Trophoblast cell (in vitro differentiated cells and primary cell): Measurements from ENCODE around the gene MS4A6A.

Experiments used
- DNase-seq, 2 donors: peaks; one replicate each; pipeline ENCODE4 v3.0.0-alpha.2; 2016
- H2AFZ ChIP-seq: 2 replicates; pipeline ENCODE4 v1.6.1; 2013; ENCODE audit warnings: low read length, moderate library complexity, mild to moderate bottlenecking; ENCODE audit not compliant: insufficient read depth, poor library complexity
- H2AK5ac ChIP-seq: 2 replicates; pipeline ENCODE4 v1.6.1; 2013; ENCODE audit warnings: mild to moderate bottlenecking, low read length
- H2BK120ac ChIP-seq: 2 replicates; pipeline ENCODE4 v1.6.1; 2013; ENCODE audit warnings: low read length, mild to moderate bottlenecking, moderate library complexity; ENCODE audit not compliant: insufficient read depth, poor library complexity
- H2BK12ac ChIP-seq: 2 replicates; pipeline ENCODE4 v1.6.1; 2013; ENCODE audit warnings: mild to moderate bottlenecking, low read length, moderate library complexity
- H2BK5ac ChIP-seq: 2 replicates; pipeline ENCODE4 v1.6.1; 2013; ENCODE audit warnings: low read length, low read depth, moderate library complexity, mild to moderate bottlenecking; ENCODE audit not compliant: poor library complexity
- H3K14ac ChIP-seq: 2 replicates; pipeline ENCODE4 v1.6.1; 2013; ENCODE audit warnings: mild to moderate bottlenecking, low read length
- H3K18ac ChIP-seq: 2 replicates; pipeline ENCODE4 v1.6.1; 2013; ENCODE audit warnings: mild to moderate bottlenecking, low read length
- H3K23ac ChIP-seq: 2 replicates; pipeline ENCODE4 v1.6.1; 2013; ENCODE audit warnings: low read length
- H3K27ac ChIP-seq: 2 replicates; pipeline ENCODE4 v1.5.1; 2013; ENCODE audit warnings: low read depth, mild to moderate bottlenecking, inconsistent platforms, low read length, moderate library complexity
- H3K27me3 ChIP-seq: 2 replicates; pipeline ENCODE4 v1.6.1; 2013; ENCODE audit warnings: inconsistent platforms, mild to moderate bottlenecking, low read length, moderate library complexity; ENCODE audit not compliant: insufficient read depth
- H3K36me3 ChIP-seq, 2 experiments: 1 replicate in 1 of 2; 2 replicates in 1 of 2; pipeline ENCODE4 v1.6.1; 2013; ENCODE audit warnings: low read length in 2 of 2, mild to moderate bottlenecking in 2 of 2, moderate library complexity in 1 of 2; ENCODE audit not compliant: insufficient read depth in 2 of 2, control insufficient read depth in 1 of 2
- H3K4ac ChIP-seq: 2 replicates; pipeline ENCODE4 v1.6.1; 2013; ENCODE audit warnings: low read depth, mild to moderate bottlenecking, low read length, moderate library complexity
- H3K4me1 ChIP-seq, 2 experiments: 1 replicate in 1 of 2; 2 replicates in 1 of 2; pipeline ENCODE4 v1.6.1; 2013; ENCODE audit warnings: low read length in 2 of 2, mild to moderate bottlenecking in 2 of 2, moderate library complexity in 1 of 2; ENCODE audit not compliant: insufficient read depth in 2 of 2, control insufficient read depth in 1 of 2
- H3K4me2 ChIP-seq: 2 replicates; pipeline ENCODE4 v1.6.1; 2013; ENCODE audit warnings: inconsistent platforms, mild to moderate bottlenecking, low read length, moderate library complexity
- H3K4me3 ChIP-seq: 2 replicates; pipeline ENCODE4 v1.5.1; 2013; ENCODE audit warnings: mild to moderate bottlenecking, low read depth, low read length, inconsistent platforms
- H3K79me1 ChIP-seq: one replicate; pipeline ENCODE4 v1.6.1; 2013; ENCODE audit warnings: low read length
- H3K79me2 ChIP-seq: 2 replicates; pipeline ENCODE4 v1.6.1; 2013; ENCODE audit warnings: low read length, mild to moderate bottlenecking; ENCODE audit not compliant: control insufficient read depth, insufficient read depth, poor library complexity
- H3K9ac ChIP-seq: 2 replicates; pipeline ENCODE4 v1.6.1; 2013; ENCODE audit warnings: mild to moderate bottlenecking, low read length
- H3K9me3 ChIP-seq: 2 replicates; pipeline ENCODE4 v1.6.1; 2013; ENCODE audit warnings: low read depth, mild to moderate bottlenecking, control low read depth, inconsistent platforms, low read length; ENCODE audit not compliant: insufficient read depth
- H4K12ac ChIP-seq: 2 replicates; pipeline ENCODE4 v1.6.1; 2013; ENCODE audit warnings: low read depth, mild to moderate bottlenecking, low read length, moderate library complexity
- H4K8ac ChIP-seq: 2 replicates; pipeline ENCODE4 v1.6.1; 2013; ENCODE audit warnings: low read depth, mild to moderate bottlenecking, low read length, moderate library complexity
- H4K91ac ChIP-seq: one replicate; pipeline ENCODE4 v1.6.1; 2013; ENCODE audit warnings: low read depth, mild to moderate bottlenecking, low read length, moderate library complexity
- WGBS: extraction: QIAGEN DNeasy Blood & Tissue Kit; methylation state at CpG from one replicate; pipeline ENCODE4 v1.1.7; 2013; ENCODE audit warnings: missing lambda C conversion rate; ENCODE audit not compliant: insufficient read length, insufficient coverage; ENCODE audit errors: extremely low coverage; 5-methylcytosine and 5-hydroxymethylcytosine counted together

The MS4A6A gene

DNA sequence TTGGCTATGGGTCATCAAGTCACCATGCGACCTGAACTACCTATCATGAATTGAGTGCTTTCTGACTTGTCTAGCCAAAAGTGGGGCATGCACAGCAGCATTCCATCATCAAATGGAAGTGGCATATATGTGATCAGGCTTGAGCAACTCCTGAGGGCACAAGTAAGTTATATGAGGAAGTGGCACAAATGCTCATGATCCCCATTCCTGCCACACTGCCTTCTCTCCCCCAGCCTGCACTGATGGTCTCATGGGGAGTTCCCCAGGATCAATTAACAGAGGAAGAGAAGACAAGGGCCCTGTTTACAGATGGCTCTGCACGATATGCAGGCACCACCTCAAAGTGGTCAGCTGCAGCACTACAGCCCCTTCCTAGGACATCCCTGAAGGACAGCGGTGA is 38.3 kb upstream of the MS4A6A start:
- no peak overlapping the region for H2BK120ac ChIP-seq

GRCh38 chr11:60214386-60214785 is 31.5 kb upstream of the MS4A6A start:
- Histone ChIP-seq H3K4me2 (no peak overlapping the region), H3K9me3 (no peaks in the 10 kb centered on the region), H2AFZ (no peak overlapping the region), H4K12ac (no peak overlapping the region), H2AK5ac (no peak overlapping the region), H3K14ac (no peak overlapping the region), H4K91ac (no peak overlapping the region), H3K27me3 (no peaks in the 10 kb centered on the region), H2BK5ac (no peak overlapping the region), H3K23ac (no peak overlapping the region), H3K27ac (no peak overlapping the region), H3K36me3 (no peaks in the 10 kb centered on the region), H4K8ac (no peak overlapping the region), H3K4me3 (no peak overlapping the region), H3K4ac (no peak overlapping the region), H3K79me1 (no peaks in the 10 kb centered on the region), H3K79me2 (no peaks in the 10 kb centered on the region), H3K18ac (no peak overlapping the region), H3K9ac (no peak overlapping the region), H2BK120ac (no peak overlapping the region), H3K4me1 (no peaks in the 10 kb centered on the region), H2BK12ac (no peak overlapping the region)
- DNase-seq, result no peak
- WGBS, result no CpG with 5 or more reads among the region's 1 CpG

More for the DNA sequence above, 38.3 kb upstream of the MS4A6A start:
- no peak overlapping the region for H3K14ac ChIP-seq
- H2AK5ac ChIP-seq, result no peak overlapping the region
- no peaks in the 10 kb centered on the region for H3K4me1 ChIP-seq
- H3K9ac ChIP-seq, result no peak overlapping the region
- H2BK12ac ChIP-seq, result no peak overlapping the region
- WGBS, result no CpG with 5 or more reads among the region's 3 CpGs
- no peak overlapping the region for H3K23ac ChIP-seq
- H3K27ac ChIP-seq, result no peak overlapping the region
- H3K27me3 ChIP-seq, result no peaks in the 10 kb centered on the region
- H2BK5ac ChIP-seq, result no peak overlapping the region
- no peaks in the 10 kb centered on the region for H3K79me2 ChIP-seq
- H3K79me1 ChIP-seq, result no peaks in the 10 kb centered on the region
- H3K4me3 ChIP-seq, result no peak overlapping the region
- H3K4me2 ChIP-seq, result no peak overlapping the region
- no peak overlapping the region for H3K18ac ChIP-seq
- DNase-seq, result no peak
- no peak overlapping the region for H3K4ac ChIP-seq
- peaks cover 2% of the 10 kb centered on the region for H3K9me3 ChIP-seq
- H4K8ac ChIP-seq, result no peak overlapping the region
- no peak overlapping the region for H2AFZ ChIP-seq
- H4K91ac ChIP-seq, result no peak overlapping the region
- no peaks in the 10 kb centered on the region for H3K36me3 ChIP-seq
- no peak overlapping the region for H4K12ac ChIP-seq

DNA sequence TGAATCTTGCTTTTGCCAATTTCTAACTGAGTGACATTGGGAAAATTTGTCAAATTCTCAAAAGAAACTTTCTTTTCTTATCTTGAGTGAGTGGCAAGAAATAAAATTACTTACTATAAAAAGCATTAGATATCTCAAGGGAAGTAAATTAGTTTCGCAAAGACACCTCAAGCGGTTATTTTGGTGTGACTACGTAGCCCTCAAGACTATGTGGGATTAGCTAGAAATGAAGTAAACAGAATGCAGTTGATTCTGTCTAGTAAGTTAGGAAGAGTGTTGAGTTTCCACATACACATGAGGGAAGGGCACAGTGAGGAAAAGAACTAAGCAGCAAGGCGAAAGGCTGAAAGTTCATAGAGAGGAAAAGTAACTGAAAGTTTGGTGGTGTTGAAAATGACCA is 28.3 kb upstream of the MS4A6A start:
- Histone ChIP-seq H3K36me3 (no peaks in the 10 kb centered on the region), H3K27me3 (no peaks in the 10 kb centered on the region), H2BK120ac (no peak overlapping the region), H3K4me2 (no peak overlapping the region), H2AFZ (no peak overlapping the region), H3K27ac (no peak overlapping the region), H4K8ac (no peak overlapping the region), H2BK12ac (no peak overlapping the region), H3K9ac (no peak overlapping the region), H3K14ac (no peak overlapping the region), H3K9me3 (no peaks in the 10 kb centered on the region), H3K79me2 (no peaks in the 10 kb centered on the region), H3K79me1 (no peaks in the 10 kb centered on the region), H3K4ac (no peak overlapping the region), H4K12ac (no peak overlapping the region), H2AK5ac (no peak overlapping the region), H2BK5ac (no peak overlapping the region), H3K23ac (no peak overlapping the region), H4K91ac (no peak overlapping the region), H3K4me3 (no peak overlapping the region), H3K18ac (no peak overlapping the region), H3K4me1 (no peaks in the 10 kb centered on the region)
- DNase-seq, result no peak
- WGBS, result no CpG with 5 or more reads among the region's 4 CpGs

DNA sequence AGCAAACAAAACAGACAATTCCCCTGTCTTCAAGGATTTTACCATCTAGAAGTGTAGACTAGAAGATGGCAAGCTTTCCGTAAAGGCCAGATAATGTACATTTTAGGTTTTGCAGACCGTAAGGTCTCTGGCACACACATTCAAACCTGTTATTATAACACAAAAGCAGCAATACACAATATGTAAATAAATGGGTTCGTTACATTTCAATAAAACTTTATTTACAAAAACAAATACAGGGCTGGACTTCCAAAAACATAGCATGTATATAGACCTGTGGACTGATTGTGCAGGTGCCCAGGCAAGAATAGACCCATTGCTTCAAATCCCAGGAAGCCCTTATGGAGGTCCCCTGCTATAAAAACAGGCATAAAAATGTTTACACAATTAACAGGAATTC is 27.1 kb upstream of the MS4A6A start:
- Histone ChIP-seq H3K9me3 (no peaks in the 10 kb centered on the region), H2BK120ac (no peak overlapping the region), H2BK5ac (no peak overlapping the region), H3K27ac (no peak overlapping the region), H2AFZ (no peak overlapping the region), H3K36me3 (no peaks in the 10 kb centered on the region), H3K4me1 (no peaks in the 10 kb centered on the region), H4K8ac (no peak overlapping the region), H3K18ac (no peak overlapping the region), H3K79me2 (no peaks in the 10 kb centered on the region), H3K4me3 (no peak overlapping the region), H3K4ac (no peak overlapping the region), H3K9ac (no peak overlapping the region), H3K27me3 (no peaks in the 10 kb centered on the region), H2AK5ac (no peak overlapping the region), H2BK12ac (no peak overlapping the region), H3K23ac (no peak overlapping the region), H3K4me2 (no peak overlapping the region), H4K12ac (no peak overlapping the region), H3K14ac (no peak overlapping the region), H3K79me1 (no peaks in the 10 kb centered on the region), H4K91ac (no peak overlapping the region)
- no peak for DNase-seq
- WGBS, result no CpG with 5 or more reads among the region's 3 CpGs
